Adipose tissue (tissue), 3 donors: ENCODE data around the gene ILK. TPM values are rescaled to one million over a fixed set of nuclear protein-coding genes. Genes with fewer than 3 reads are reported as not detected.

Experiments used
- H3K27ac ChIP-seq: one replicate; pipeline ENCODE4 v1.5.1; 2013; ENCODE audit warnings: low read depth, low read length
- WGBS, 3 donors: extraction: QIAGEN DNeasy Blood & Tissue Kit; methylation state at CpG; one replicate each; pipeline ENCODE4 v1.1.7; 2013; 5-methylcytosine and 5-hydroxymethylcytosine counted together
- polyA plus RNA-seq, 3 donors: library from polyadenylated mRNA; stranded (reverse); fragments of 200-250 nt; gene quantifications; one replicate each; pipeline ENCODE4 v1.2.3, GENCODE V29; 2013
- donor health status: healthy with polysubstance abuse.
- donor health status: Bipolar disorder and iron deficiency.
- donor health status: healthy.

Gene ILK
- polyA plus RNA-seq, 3 donors: 105 to 149 (median 120) TPM

DNA sequence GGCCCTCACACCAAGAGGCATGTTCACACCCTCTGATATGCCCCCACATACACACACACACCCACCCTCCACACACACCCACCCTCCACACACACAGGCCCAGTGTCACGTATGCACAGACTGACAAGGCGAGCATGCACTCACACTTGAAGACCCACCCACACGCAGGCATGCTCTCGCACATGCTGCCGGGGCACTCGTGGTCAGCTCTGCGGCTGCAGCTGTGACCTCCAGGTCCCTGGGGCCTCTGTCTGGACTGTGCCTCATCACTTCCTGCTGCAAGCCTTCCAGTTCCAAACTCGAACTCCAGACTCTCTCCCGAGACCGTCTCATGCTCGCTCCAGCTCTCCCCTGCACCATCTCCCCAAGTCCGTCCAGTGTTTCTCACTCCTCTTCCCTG lies 42.5 kb downstream of the ILK start:
- no peak overlapping the region for H3K27ac ChIP-seq
- WGBS, 3 donors: 28 to 59% (median 34%) methylated on average over 12 of the region's 12 CpGs

DNA sequence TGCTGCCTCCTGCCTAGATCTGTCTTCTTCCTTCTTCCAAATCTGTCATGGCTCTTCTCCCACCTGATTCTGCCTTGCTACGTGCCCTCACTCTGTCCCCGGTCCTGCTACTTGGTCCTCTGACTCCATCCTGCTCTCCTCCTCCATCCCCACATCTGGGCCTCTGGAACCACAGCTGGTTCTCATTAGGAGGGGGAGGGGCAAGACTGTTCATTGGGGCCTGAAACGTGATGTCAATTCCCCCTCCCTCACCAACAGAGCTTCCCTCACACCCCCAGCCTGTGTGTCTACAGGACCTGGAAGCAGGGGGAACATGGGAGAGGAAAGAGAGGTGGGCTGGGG lies 43.0 kb downstream of the ILK start:
- 20 to 57% (median 29%) methylated on average over 3 of the region's 3 CpGs for WGBS, 3 donors
- no peak overlapping the region for H3K27ac ChIP-seq

DNA sequence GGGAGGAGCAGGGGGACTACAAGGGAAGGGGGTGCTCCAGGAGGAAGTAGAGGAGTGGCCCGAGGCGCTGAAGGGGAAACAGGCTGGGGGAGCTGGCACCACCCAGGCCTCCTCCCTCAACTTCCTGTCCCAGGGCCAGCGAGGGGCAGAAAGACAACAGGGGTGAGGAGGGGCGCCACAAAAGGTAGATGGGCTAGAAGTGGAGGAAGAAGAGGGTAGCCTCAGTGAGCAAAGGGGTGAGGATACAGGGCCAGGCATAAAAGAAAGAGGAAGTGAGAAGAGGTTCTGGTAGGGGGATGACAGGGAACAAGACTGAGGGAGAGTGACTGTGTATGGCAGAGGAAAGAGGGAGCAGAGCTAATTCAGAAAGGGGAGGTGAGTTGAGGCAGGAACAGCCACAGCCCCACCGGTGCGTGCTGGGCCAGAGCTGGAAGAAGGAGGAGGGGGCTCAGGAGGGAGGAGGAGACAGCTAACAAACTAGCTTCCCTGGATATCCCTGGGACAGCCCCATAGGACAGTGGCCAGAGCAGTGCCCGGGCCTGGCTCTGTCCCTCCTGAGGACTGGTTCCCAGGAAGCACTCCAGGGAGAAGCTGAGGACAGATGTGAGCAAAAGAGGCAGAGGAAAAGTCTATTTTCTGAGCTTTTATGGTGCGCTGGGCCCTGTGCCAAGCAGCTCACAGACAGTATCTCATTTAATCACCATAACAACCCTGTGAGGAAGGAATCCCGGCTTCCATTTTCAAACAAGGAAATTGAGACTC lies 43.5 kb downstream of the ILK start:
- WGBS, 3 donors: 25 to 66% (median 26%) methylated on average over 9 of the region's 9 CpGs
- H3K27ac ChIP-seq: no peak overlapping the region

DNA sequence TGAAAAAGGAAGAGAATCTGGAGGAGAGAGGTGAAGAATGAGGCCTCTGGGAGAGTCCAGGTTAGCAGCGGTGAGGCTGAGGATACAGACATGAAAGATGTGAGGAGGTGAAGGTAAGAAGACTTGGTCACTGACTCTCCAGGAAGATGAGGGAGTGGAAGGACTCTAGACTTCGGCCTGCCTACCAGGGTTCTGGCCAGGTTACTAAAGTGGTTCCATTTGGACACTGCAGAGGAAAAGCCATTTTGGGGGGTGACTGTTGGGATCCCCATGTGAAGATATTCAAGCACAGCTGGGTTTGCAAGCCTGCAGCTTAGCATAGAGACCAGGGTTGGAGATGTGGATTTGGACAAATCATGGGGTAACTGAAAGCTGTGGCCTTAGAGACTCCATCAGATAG lies 44.3 kb downstream of the ILK start:
- H3K27ac ChIP-seq: no peak overlapping the region

DNA sequence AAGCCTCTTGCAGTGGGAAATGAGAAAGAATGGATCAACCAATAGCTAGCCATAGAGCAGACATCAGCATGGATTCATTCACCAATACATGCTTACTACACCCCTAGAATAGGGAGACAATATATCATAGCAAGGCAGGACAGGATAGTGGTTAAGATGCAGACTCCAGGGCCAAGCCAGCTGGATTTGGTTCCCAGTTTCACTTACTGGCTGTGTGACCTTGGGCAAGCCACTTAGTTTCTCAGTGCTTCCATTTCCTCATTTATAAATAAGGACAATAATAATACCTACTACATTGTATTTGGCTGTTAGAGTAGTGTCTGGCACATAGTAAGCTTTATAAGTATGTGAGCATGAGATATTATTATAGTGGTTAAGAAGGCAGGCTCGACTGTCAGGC lies 44.9 kb downstream of the ILK start:
- H3K27ac ChIP-seq: no peak overlapping the region
- 54 to 65% (median 60%) methylated on average over 1 of the region's 1 CpG for WGBS, 3 donors

More for the DNA sequence above, 44.3 kb downstream of the ILK start:
- WGBS, 3 donors: 88 to 95% (median 93%) methylated on average over 2 of the region's 2 CpGs

DNA sequence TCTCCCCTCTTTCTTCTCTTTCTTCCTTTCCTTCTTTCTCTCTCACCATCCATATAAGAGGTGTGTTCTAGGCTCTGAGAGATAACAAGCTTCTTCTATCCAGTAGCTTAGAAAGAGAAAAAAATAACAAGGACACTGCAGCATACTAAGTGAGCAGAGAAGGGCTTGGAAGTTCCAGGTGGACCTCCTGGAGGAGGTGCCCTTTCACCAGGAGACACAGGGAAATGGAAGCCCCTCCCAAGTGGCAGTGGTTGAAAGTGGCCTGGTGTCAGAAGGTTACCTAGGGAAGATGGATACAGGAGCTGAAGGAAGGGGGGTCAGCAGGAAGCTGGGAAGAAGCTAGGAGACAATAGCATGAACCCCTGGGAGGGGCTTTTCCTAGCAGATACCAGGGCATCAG lies 46.5 kb downstream of the ILK start:
- H3K27ac ChIP-seq: no peak overlapping the region

DNA sequence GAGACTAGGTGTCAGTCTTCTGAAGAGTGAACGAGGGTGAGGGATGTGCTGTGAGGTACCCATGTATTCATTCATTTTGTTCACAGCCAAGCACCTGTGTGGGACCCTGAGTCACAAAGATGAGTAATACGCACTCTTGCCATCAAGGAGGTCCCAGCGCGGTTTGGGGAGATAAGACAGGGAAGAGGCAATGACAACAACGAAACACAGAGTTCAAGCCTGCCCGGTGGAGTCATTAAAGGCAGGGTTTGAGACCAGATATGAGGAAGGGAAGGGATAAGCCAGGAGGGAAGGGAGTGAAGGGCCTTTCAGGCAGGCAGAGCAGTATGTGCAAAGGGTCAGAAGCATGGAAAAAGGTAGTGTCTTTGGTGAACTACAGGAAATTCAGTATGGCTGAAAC lies 47.4 kb downstream of the ILK start:
- no peak overlapping the region for H3K27ac ChIP-seq
- WGBS, 3 donors: 57 to 70% (median 60%) methylated on average over 6 of the region's 6 CpGs

DNA sequence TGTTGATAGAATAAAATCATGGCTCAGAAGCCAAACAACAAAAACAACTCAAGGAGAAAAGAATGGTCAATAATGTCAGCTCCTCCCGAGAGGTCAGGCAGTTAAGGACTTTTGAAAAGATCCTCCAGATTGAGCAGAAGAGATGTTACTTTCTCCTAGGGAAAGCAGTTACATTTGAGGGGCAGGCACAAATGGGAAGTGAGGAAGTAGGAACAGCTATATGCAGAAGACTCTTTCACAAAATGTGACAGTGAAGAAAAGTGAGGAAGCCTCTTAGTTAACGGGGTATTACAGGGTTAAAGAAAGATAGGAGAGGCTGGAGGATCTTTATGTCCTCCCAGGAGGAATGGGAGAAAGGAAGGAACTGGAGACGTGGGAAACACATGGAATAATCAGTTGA lies 48.6 kb downstream of the ILK start:
- WGBS, 3 donors: 53 to 63% (median 59%) methylated on average over 3 of the region's 3 CpGs
- H3K27ac ChIP-seq: no peak overlapping the region

DNA sequence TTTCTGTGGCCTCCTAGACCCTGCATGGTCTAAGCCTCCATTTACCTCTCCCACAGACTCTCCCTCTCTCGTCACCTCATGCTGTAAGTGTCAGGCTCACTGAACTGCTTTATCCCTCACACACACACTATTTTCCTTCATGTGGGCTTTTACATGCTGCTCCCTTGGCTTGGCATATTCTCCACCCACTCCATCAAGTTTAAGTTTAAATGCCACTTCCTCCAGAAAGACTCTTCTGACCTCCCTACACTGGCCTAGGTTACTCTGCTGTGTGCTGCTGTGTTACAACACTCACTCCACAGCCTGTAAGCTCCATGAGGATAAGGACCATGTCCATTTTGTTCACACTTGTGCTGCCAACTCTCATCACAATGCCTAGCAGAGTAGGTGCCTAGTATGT lies 49.5 kb downstream of the ILK start:
- WGBS, 3 donors: 88 to 100% (median 94%) methylated on average over 1 of the region's 1 CpG
- no peak overlapping the region for H3K27ac ChIP-seq

DNA sequence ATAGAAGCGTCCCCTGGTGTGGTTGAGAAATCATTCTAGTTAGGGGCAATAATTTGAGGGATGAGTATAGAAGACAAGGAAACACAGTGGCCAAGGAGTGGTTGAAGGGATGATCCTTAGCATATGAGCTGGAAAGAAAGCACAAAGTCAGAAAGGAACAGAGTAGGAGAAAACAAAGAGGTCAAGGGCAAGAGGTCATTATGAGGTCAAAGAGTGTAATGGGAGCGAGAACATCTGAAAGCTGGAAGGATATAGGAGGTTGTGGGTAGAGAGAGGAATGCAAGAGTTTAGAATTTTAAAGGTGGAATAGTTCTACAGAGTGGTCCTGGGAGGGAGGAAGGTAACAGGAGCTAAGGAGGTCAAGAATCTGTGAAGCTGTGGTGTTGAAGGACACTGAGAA lies 50.1 kb downstream of the ILK start:
- 86 to 94% (median 92%) methylated on average over 2 of the region's 2 CpGs for WGBS, 3 donors
- no peak overlapping the region for H3K27ac ChIP-seq

DNA sequence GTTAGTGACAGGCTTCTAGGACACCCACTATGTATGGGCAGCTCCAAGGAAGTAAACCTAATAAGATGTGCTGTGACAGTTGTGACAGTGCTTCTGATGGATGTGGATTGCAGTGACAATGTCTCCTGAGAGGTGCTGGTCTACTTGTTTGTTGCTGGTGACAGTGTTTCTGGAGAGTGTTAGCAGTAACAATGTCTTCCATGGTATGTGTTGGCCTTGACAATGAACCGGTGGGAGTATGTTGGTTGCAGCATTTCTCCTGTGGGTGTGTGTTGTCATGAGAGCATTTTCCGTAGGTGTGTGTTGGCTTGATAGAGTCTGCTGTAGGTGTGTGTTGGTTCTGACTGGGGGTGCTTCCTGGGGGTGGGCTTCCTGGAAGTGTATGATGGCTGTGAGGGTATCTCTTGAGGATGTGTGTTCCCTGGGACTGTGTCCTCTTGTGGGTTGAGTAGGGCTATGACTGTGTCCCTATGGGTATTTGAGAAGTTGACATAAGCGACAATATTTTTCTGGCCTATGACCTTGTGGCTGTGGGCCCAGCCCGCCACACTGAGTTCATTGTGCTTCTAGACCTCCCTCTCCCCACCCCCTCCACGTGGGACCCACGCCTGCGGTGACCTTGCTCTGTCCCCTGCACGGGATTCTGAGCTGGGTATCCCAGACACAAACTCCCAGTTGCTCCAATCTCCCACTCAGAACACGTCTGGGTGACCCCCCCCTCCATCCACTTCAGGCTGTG lies 50.9 kb downstream of the ILK start:
- no peak overlapping the region for H3K27ac ChIP-seq
- 47 to 53% (median 49%) methylated on average over 9 of the region's 9 CpGs for WGBS, 3 donors

DNA sequence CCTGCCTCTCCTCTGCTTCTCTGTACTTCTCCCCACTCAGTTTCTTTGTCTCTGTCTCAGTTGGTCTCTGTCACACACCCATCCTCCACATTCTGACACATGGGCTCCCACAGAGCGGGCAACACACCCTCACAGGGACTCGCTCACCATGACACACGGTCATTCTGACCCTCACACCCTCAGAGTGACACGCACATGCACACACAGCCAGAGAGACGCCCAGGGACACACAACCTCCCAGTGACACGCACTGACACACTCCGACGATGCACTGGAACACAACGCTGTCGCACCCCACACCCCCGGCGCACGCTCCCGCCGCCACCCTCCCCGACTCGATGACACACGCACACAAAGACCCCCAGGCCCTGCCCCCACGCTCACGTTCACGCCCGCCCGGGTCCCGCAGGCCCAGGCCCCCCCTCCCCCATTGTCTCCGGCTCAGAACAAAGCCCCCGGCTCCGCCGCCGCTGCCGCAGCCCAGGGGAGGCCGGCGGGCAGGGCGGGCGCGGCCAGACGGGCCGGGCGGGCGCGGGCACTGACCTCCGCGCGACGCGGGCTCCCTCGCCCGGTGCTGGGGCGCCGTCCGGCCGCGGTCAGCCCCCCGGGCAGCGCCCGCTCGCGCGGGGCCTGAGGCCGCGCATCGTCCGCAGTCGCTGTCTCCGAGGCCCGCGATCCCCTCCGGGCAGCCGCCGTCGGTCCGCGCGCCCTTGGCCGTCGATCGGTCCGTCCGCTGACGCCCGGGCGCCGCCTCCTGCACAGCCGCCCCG lies 51.6 kb downstream of the ILK start:
- 3 to 5% (median 3%) methylated on average over 46 to 82 of the region's 84 CpGs for WGBS, 3 donors
- H3K27ac ChIP-seq: no peak overlapping the region

DNA sequence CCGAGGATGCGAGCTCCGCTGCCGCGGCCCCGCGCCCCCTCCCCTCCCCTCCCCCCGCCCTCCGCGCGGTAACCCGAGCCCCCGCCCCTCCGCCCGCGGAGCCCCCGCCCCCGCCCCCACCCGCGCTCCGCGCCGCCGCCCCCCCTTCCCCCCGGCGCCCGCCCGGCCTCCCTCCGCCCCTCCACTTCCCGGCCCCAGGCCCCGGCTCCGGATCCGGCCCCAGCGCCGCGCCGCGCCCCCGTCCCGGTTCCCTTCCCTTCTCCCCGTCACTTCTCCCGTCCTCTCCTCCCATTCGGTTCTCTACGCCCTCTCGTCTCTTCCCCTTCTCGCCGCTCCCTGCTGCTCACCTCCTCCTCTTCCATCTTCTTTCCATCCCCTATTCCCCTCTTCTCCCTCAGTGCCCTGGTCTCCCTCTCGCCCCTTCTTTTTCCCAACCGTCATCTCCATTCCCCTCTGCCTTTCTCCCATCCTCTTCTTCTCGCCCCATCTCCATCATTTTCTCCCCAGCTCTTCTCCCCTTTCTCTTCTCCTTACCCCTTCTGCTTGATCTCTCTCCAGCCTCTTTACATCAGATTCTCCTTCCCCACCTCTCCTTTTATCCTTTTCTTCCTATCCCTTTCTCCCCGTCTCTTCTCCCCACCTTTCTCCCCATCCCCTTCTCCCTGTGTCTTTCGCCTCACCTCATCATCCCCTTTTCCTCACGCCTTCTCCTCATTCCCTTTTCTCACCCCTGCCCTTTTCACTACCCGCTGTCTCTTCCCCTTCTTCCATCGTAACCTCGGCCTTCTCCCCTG lies 52.4 kb downstream of the ILK start, which contains the start of gene DCHS1:
DCHS1 (minus strand) TSS at position 20 of the 794 bp plus-strand sequence. CDS start 14,196 bp downstream, outside the sequence.
- no peak within 1 kb of the TSS for H3K27ac ChIP-seq
- 15 to 27% (median 17%) methylated on average over 20 to 29 of the region's 56 CpGs for WGBS, 3 donors

DNA sequence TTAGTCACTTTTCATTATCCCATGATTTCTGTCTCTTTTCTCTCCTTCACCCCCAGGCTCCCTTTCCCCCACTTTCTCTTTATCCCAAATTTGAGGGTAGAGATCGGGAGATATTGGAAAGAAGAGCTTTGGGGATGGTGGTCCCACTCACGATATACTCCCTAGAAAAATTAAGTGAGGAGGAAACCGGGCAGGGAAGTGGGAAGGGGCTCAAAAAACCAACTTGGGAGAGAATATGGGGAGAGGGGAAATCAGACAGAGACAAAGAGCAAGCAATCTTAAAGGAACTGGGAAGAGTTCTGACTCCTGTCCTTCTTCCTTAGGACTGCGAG lies 53.0 kb downstream of the ILK start:
- H3K27ac ChIP-seq: no peak overlapping the region
- WGBS, 3 donors: 65 to 75% (median 69%) methylated on average over 4 of the region's 4 CpGs

DNA sequence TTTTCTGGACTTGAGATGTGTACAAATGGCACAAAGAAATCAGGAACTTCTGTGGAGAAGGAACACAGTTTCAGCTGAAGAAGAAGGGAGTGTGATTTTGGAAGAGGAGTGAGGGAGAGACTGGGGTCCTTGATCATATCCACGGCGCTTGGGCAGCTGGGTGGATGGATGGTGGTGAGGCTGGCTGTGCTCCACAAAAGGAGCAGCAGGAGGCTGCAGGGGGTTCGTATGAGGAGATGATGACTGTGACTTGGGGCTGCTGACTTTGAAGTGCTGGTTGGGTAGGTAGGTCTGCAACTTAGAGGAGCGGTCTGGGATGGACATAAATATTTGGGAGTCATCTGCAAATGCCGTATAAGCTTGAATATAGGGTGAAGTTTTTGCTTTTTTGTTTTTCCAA lies 53.4 kb downstream of the ILK start:
- 78 to 93% (median 86%) methylated on average over 5 of the region's 5 CpGs for WGBS, 3 donors
- no peak overlapping the region for H3K27ac ChIP-seq

DNA sequence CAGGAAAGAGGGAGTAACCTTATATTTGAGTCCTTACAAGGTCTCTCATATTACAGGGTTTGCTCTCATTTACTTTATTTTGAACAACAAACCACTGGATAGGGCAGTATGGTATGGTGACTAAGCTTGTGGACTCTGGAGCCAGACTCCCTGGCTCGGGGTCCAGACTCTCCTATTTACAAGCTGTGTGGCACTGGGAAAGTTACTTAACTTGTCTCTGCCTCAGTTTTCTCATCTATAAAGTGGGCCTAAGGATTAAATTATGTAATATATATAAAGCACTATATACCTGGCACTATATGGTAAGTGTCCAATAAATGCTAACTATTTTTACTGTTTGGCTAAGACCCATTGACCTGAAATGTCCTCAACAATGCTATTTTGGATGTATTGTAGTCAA lies 53.8 kb downstream of the ILK start:
- 70 to 83% (median 83%) methylated on average over 1 of the region's 1 CpG for WGBS, 3 donors
- H3K27ac ChIP-seq: no peak overlapping the region

DNA sequence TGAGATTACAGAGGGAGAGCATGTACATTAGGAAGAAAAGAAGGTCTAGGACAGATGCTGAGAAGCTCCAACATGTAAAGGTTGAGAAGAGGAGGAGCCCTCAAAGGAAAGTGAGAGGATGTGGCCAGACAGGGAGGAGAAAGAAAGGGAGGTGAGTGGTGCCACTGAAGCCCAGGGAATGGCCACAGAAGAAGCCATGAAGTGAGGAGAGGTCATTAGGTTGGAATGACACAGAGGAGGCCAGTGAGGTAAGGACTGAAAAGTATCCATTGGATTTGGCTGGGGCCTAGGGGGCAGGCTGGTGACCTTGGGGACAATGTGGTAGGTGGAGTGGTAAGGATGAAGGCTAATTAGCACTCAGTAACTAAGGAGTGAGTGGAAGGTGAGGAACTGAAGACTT lies 55.1 kb downstream of the ILK start:
- no peak overlapping the region for H3K27ac ChIP-seq
